Body of pancreas (tissue), 4 donors: ENCODE results near the gene CPXM1. TPM values are rescaled to one million over a fixed set of nuclear protein-coding genes. Genes with fewer than 3 reads are reported as not detected.

Experiments used
- ATAC-seq: fragments of 150-250 bp; one replicate; pipeline ENCODE4 v1.9.1; 2016
- DNase-seq, 4 donors: peaks; one replicate each; pipeline ENCODE4 v3.0.0-alpha.2; 2019
- H3K27ac ChIP-seq, 4 donors: fragments of 200-600 bp; sonication (generic); 1 replicate in 3 of 4; 2 replicates in 1 of 4; pipeline versions ENCODE4 v1.5.1 to v1.6.1; 2016 to 2019; ENCODE audit warnings: mild to moderate bottlenecking in 1 of 4, mixed read lengths in 1 of 4, moderate library complexity in 1 of 4
- H3K27me3 ChIP-seq, 2 donors: fragments of 200-600 bp; sonication (generic); one replicate each; pipeline ENCODE4 v1.6.0; 2016; ENCODE audit warnings: mild to moderate bottlenecking in 1 of 2
- H3K36me3 ChIP-seq, 2 donors: fragments of 200-600 bp; sonication (generic); replicated peaks in 1 of 2; 2 replicates each; pipeline ENCODE4 v1.5.1; 2016; ENCODE audit warnings: low read depth in 2 of 2; ENCODE audit not compliant: insufficient read depth in 1 of 2
- H3K4me1 ChIP-seq: fragments of 200-600 bp; sonication (generic); one replicate; pipeline ENCODE4 v1.6.0; 2016
- H3K4me3 ChIP-seq, 2 donors: fragments of 200-600 bp; sonication (generic); 1 replicate in 1 of 2; 2 replicates in 1 of 2; pipeline ENCODE4 v1.5.1; 2016 to 2019
- H3K9me3 ChIP-seq, 3 donors: fragments of 200-600 bp; sonication (generic); 1 replicate in 2 of 3; 2 replicates in 1 of 3; pipeline ENCODE4 v1.5.1; 2016
- POLR2A ChIP-seq, 3 donors: fragments of 450-650 bp; IDR thresholded peaks; one replicate each; pipeline ENCODE4 v1.6.1; 2016; ENCODE audit warnings: antibody characterized with exemption in 3 of 3, mild to moderate bottlenecking in 2 of 3
- WGBS, 2 donors: methylation state at CpG; one replicate each; pipeline ENCODE4 v1.1.5; 2017; 5-methylcytosine and 5-hydroxymethylcytosine counted together
- intact Hi-C: fragments of 100-400 bp; cut with DNase I; formaldehyde crosslinking; loops from one replicate; pipeline ENCODE4 v1.15.1; 2023
- total RNA-seq, 2 donors: library from RNA; depleted of rRNA; stranded (reverse); fragments of >200 nt; gene quantifications; one replicate each; pipeline ENCODE4 v1.1.0, GENCODE V29; 2016
- TF ChIP-seq, protein P1 (sequence below), 7 experiments: fragments of 450-650 bp in 4 of 7; fragments of 200-600 bp in 3 of 7; sonication (generic) in 3 of 7; IDR thresholded peaks; one replicate each; pipeline ENCODE4 v1.5.1; 2016 to 2019; ENCODE audit warnings: antibody characterized with exemption in 7 of 7

CPXM1 gene
- total RNA-seq, 2 donors from 2014 or later = 2.3 to 4.9 TPM

GRCh38 chr20:2753461-2754040, 46.9 kb downstream of the CPXM1 start:
- no peak for TF ChIP-seq POLR2A (IDR thresholded peaks at IDR 0.05)
- TF ChIP-seq, protein P1, sequence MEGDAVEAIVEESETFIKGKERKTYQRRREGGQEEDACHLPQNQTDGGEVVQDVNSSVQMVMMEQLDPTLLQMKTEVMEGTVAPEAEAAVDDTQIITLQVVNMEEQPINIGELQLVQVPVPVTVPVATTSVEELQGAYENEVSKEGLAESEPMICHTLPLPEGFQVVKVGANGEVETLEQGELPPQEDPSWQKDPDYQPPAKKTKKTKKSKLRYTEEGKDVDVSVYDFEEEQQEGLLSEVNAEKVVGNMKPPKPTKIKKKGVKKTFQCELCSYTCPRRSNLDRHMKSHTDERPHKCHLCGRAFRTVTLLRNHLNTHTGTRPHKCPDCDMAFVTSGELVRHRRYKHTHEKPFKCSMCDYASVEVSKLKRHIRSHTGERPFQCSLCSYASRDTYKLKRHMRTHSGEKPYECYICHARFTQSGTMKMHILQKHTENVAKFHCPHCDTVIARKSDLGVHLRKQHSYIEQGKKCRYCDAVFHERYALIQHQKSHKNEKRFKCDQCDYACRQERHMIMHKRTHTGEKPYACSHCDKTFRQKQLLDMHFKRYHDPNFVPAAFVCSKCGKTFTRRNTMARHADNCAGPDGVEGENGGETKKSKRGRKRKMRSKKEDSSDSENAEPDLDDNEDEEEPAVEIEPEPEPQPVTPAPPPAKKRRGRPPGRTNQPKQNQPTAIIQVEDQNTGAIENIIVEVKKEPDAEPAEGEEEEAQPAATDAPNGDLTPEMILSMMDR (IDR thresholded peaks at IDR 0.05) = no peak
- no peaks in the 10 kb centered on the region for H3K36me3 ChIP-seq
- H3K4me3 ChIP-seq = no peak overlapping the region
- ATAC-seq (no peak), DNase-seq (no peak)
- 77 to 89% methylated on average over 1 to 6 of the region's 6 CpGs for WGBS, 2 donors
- H3K4me1 ChIP-seq = peaks cover 32% of the 10 kb centered on the region
- H3K27me3 ChIP-seq = peaks cover 0 to 7% of the 10 kb centered on the region in 2 donors
- intact Hi-C loops = no loop called here
- no peak overlapping the region for H3K27ac ChIP-seq
- H3K9me3 ChIP-seq = no peaks in the 10 kb centered on the region

DNA sequence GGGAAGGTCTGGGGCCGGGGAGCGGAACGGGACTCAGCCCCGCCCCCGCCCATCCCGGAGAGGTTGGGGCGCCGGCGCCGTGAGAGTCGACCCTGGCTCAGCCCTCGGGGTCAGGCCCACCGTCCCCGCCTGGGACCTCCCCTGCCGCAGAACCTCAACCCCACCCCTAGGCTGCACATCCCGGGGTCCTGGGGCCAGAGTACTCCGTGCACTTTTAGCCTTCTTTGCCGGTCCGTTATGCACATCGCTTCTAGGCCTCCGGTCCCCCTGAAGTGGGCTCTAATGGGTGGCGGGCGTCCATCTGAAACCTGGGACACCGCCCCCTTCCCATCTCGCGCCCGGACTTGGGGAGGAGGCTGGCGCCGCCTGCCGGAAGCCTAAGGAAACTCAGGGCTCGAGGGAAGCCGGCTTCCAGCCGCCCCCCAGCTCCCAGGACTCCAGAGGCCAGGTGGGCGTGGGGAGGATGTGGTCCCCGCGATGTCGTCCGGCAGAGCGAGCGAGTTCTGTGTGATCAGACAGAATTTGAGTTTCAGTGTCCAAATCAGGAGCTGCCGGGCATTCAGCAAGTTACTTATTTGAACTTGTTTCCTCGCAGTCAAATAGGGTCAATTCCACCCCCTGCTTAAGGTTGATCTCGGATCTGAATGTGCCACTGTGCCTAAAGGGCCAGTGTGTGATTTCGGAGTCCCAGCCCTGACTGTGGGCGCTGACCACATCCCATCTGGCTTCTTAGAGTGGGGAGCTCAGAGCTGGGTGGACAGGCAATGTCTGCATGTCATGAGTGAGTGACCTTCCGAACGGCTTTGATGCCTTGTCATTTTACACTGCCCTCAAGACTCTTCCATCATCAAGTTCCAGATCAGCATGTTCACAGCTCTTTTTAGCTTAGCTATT, 47.6 kb downstream of the CPXM1 start:
- 13 to 18% methylated on average over 29 to 41 of the region's 47 CpGs for WGBS, 2 donors
- no peak for TF ChIP-seq POLR2A (IDR thresholded peaks at IDR 0.05)
- TF ChIP-seq, protein P1 (IDR thresholded peaks at IDR 0.05) = peak; percentile 36 to 53 (median 45)
- peaks cover 0 to 7% of the 10 kb centered on the region in 2 donors for H3K27me3 ChIP-seq
- intact Hi-C loops = no loop called here
- peak overlapping the region in 1 of 4 donors; percentile 57 for H3K27ac ChIP-seq
- H3K36me3 ChIP-seq = no peaks in the 10 kb centered on the region
- no peak for ATAC-seq
- no peak overlapping the region for H3K4me3 ChIP-seq
- DNase-seq = peak in 3 of 4 donors; percentile 25 to 39 (median 37)
- no peaks in the 10 kb centered on the region for H3K9me3 ChIP-seq
- peaks cover 32% of the 10 kb centered on the region for H3K4me1 ChIP-seq

- Histone ChIP-seq H3K4me3 (peak overlapping the region; percentile 2 to 21), H3K27ac (peak overlapping the region; percentile 29 to 62 (median 46))
Measured at GRCh38 chr20:2751878-2752566, 48.4 kb downstream of the CPXM1 start.

DNA sequence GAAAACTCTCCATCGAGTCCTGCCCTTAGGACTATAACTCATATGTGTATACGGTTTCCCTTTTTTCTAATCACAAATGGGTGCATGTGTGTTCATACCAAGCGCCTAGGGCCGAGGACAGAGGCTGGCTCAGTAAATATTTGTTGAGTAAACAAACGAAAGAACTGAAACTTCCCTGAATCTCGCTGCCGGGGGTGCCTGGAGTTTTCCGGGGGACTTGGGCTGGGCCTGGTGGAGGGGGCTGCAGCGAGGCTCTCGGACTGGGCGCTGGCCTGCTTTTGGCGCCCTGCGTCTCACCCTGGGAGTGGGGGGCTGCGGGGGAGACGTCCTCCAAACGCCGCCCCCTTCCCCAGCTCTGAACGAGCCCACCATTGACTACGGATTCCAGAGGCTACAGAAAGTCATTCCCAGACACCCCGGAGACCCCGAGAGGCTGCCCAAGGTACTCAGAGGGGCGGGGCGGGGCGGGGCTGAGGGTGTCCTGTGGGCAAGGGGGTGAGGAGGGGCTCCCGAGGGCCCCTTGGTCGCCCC, 49.0 kb downstream of the CPXM1 start:
- intact Hi-C loops = no loop called here

More at GRCh38 chr20:2751878-2752566, 48.4 kb downstream of the CPXM1 start:
- no peaks in the 10 kb centered on the region for H3K9me3 ChIP-seq
- WGBS, 2 donors = 1% methylated on average over 79 of the region's 93 CpGs; no CpG with 5 or more reads in 1 of the 2 donors
- peaks cover 0 to 7% of the 10 kb centered on the region in 2 donors for H3K27me3 ChIP-seq
- H3K36me3 ChIP-seq = no peaks in the 10 kb centered on the region
- peaks cover 32% of the 10 kb centered on the region for H3K4me1 ChIP-seq
- ATAC-seq = peak; percentile 60
- peak; percentile 31 to 56 (median 48) for DNase-seq
- no peak for TF ChIP-seq POLR2A (IDR thresholded peaks at IDR 0.05)
- TF ChIP-seq, protein P1 (IDR thresholded peaks at IDR 0.05) = peak in 3 of 7 experiments; percentile 19 to 51 (median 46)
- intact Hi-C loops = no loop called here

More for the DNA sequence above, 49.0 kb downstream of the CPXM1 start:
- 0 to 2% methylated on average over 8 to 21 of the region's 26 CpGs for WGBS, 2 donors
- peak overlapping the region; percentile 29 to 62 (median 46) for H3K27ac ChIP-seq
- TF ChIP-seq, protein P1 (IDR thresholded peaks at IDR 0.05) = no peak
- no peak for TF ChIP-seq POLR2A (IDR thresholded peaks at IDR 0.05)
- ATAC-seq (peak; percentile 28), DNase-seq (peak in 2 of 4 donors; percentile 18 to 38)
- peak overlapping the region; percentile 2 to 21 for H3K4me3 ChIP-seq
- H3K36me3 ChIP-seq = no peaks in the 10 kb centered on the region
- H3K4me1 ChIP-seq = peaks cover 32% of the 10 kb centered on the region
- H3K9me3 ChIP-seq = no peaks in the 10 kb centered on the region
- H3K27me3 ChIP-seq = peaks cover 0 to 7% of the 10 kb centered on the region in 2 donors
